Astrocyte (in vitro differentiated cells and primary cell): Measurements from ENCODE around the gene TMEM266. TPM values are rescaled to one million over a fixed set of nuclear protein-coding genes. Genes with fewer than 3 reads are reported as not detected.

ENCODE experiments used
- DNase-seq: peaks from one replicate; pipeline ENCODE4 v3.0.0-alpha.2; 2010; ENCODE audit warnings: low read depth
- FAIRE-seq: peaks from 2 replicates; lab custom pipeline; 2011; peaks lifted over from hg19 to GRCh38; lab: Jason Lieb, UNC
- H2AFZ ChIP-seq: 2 replicates; pipeline ENCODE4 v1.6.0; 2012; ENCODE audit warnings: low read depth, low read length, inconsistent platforms
- H3K27ac ChIP-seq: 2 replicates; pipeline ENCODE4 v1.5.1; 2011; ENCODE audit warnings: low read depth, low read length, inconsistent platforms
- H3K27me3 ChIP-seq: 2 replicates; pipeline ENCODE4 v1.6.0; 2011; ENCODE audit warnings: low read length, inconsistent platforms; ENCODE audit not compliant: insufficient read depth
- H3K36me3 ChIP-seq: 2 replicates; pipeline ENCODE4 v1.5.1; 2011; ENCODE audit warnings: low read length, inconsistent platforms; ENCODE audit not compliant: insufficient read depth
- H3K4me1 ChIP-seq: 2 replicates; pipeline ENCODE4 v1.5.1; 2011; ENCODE audit warnings: low read length, inconsistent platforms; ENCODE audit not compliant: insufficient read depth
- H3K4me2 ChIP-seq: 2 replicates; pipeline ENCODE4 v1.6.0; 2012; ENCODE audit warnings: low read length, inconsistent platforms
- H3K4me3 ChIP-seq: 2 replicates; pipeline ENCODE4 v1.5.1; 2011; ENCODE audit warnings: low read depth, mild to moderate bottlenecking, low read length, inconsistent platforms; ENCODE audit not compliant: insufficient read depth
- H3K79me2 ChIP-seq: 2 replicates; pipeline ENCODE4 v1.6.0; 2012; ENCODE audit warnings: mild to moderate bottlenecking, low read length, inconsistent platforms; ENCODE audit not compliant: insufficient read depth
- H3K9ac ChIP-seq: 2 replicates; pipeline ENCODE4 v1.6.0; 2012; ENCODE audit warnings: mild to moderate bottlenecking, low read length, inconsistent platforms
- H3K9me3 ChIP-seq: 2 replicates; pipeline ENCODE4 v1.5.1; 2012; ENCODE audit warnings: low read depth, mild to moderate bottlenecking, low read length, inconsistent platforms; ENCODE audit not compliant: insufficient read depth
- H4K20me1 ChIP-seq: 2 replicates; pipeline ENCODE4 v1.6.0; 2012; ENCODE audit warnings: low read length, inconsistent platforms; ENCODE audit not compliant: insufficient read depth
- H3K27ac Mint-ChIP-seq: one replicate; pipeline ENCODE4 v1.8.0; 2021; ENCODE audit warnings: mild to moderate bottlenecking, mixed read lengths; ENCODE audit not compliant: unreplicated experiment
- H3K27me3 Mint-ChIP-seq: one replicate; pipeline ENCODE4 v1.8.0; 2021; ENCODE audit warnings: low read depth, mixed read lengths; ENCODE audit not compliant: unreplicated experiment
- H3K36me3 Mint-ChIP-seq: one replicate; pipeline ENCODE4 v1.8.0; 2021; ENCODE audit warnings: low read depth, mixed read lengths; ENCODE audit not compliant: unreplicated experiment
- H3K4me1 Mint-ChIP-seq: one replicate; pipeline ENCODE4 v1.8.0; 2021; ENCODE audit warnings: low read depth, mixed read lengths; ENCODE audit not compliant: unreplicated experiment
- H3K4me3 Mint-ChIP-seq: one replicate; pipeline ENCODE4 v1.8.0; 2021; ENCODE audit warnings: mild to moderate bottlenecking, moderate library complexity, mixed read lengths; ENCODE audit not compliant: unreplicated experiment
- H3K9me3 Mint-ChIP-seq: one replicate; pipeline ENCODE4 v1.8.0; 2021; ENCODE audit warnings: mild to moderate bottlenecking, mixed read lengths; ENCODE audit not compliant: unreplicated experiment
- EZH2 ChIP-seq: IDR thresholded peaks from 2 replicates; pipeline ENCODE4 v1.6.1; 2012; ENCODE audit warnings: mild to moderate bottlenecking, low read length, inconsistent platforms; ENCODE audit not compliant: insufficient read depth
- total RNA-seq: library from RNA; stranded (reverse); gene quantifications from 2 replicates; pipeline ENCODE4 v1.2.1, GENCODE V29; 2021
- TF ChIP-seq, protein P1 (sequence below): IDR thresholded peaks from 2 replicates; pipeline ENCODE4 v1.5.1; 2011; ENCODE audit warnings: low read depth, mild to moderate bottlenecking, inconsistent platforms, low read length, moderate library complexity; ENCODE audit not compliant: insufficient read depth

Gene TMEM266
- total RNA-seq, 1 donor from 2014 or later: 0.36 TPM

DNA sequence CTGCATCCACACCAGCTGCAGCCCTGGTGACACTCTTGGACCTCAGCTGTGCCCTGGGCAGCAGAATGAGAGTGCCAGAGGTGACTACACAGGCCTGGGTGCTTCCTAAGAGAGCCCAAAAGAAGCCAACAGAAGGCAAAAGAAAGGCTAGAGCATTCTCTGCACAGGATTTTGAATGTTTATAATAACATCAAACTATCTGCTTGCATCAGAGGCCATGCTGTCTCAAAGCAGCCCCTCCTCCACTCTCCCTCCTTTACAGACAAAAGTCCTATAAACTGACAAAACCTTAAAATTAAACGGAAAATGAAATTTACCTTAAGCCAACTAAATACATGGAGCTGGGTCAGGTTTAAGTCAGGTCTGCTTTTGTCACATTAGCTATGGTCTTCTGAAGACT lies 155.8 kb downstream of the TMEM266 start:
- Histone ChIP-seq H3K4me2 (no peak overlapping the region), H3K4me1 (peaks cover 13% of the 10 kb centered on the region), H3K4me3 (no peak overlapping the region), H3K79me2 (no peaks in the 10 kb centered on the region), H3K36me3 (no peaks in the 10 kb centered on the region), H3K9ac (no peak overlapping the region), H3K27me3 (no peaks in the 10 kb centered on the region), H3K27ac (no peak overlapping the region), H2AFZ (no peak overlapping the region), H4K20me1 (peaks cover 47% of the 10 kb centered on the region), H3K9me3 (no peaks in the 10 kb centered on the region)
- Mint-ChIP-seq H3K27me3 (no peaks in the 10 kb centered on the region), H3K9me3 (no peaks in the 10 kb centered on the region), H3K4me3 (no peak overlapping the region), H3K4me1 (peaks cover 12% of the 10 kb centered on the region), H3K36me3 (peaks cover 20% of the 10 kb centered on the region), H3K27ac (no peak overlapping the region)
- FAIRE-seq (no peak), DNase-seq (no peak)
- no peak for TF ChIP-seq EZH2
- TF ChIP-seq, protein P1, sequence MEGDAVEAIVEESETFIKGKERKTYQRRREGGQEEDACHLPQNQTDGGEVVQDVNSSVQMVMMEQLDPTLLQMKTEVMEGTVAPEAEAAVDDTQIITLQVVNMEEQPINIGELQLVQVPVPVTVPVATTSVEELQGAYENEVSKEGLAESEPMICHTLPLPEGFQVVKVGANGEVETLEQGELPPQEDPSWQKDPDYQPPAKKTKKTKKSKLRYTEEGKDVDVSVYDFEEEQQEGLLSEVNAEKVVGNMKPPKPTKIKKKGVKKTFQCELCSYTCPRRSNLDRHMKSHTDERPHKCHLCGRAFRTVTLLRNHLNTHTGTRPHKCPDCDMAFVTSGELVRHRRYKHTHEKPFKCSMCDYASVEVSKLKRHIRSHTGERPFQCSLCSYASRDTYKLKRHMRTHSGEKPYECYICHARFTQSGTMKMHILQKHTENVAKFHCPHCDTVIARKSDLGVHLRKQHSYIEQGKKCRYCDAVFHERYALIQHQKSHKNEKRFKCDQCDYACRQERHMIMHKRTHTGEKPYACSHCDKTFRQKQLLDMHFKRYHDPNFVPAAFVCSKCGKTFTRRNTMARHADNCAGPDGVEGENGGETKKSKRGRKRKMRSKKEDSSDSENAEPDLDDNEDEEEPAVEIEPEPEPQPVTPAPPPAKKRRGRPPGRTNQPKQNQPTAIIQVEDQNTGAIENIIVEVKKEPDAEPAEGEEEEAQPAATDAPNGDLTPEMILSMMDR: no peak

DNA sequence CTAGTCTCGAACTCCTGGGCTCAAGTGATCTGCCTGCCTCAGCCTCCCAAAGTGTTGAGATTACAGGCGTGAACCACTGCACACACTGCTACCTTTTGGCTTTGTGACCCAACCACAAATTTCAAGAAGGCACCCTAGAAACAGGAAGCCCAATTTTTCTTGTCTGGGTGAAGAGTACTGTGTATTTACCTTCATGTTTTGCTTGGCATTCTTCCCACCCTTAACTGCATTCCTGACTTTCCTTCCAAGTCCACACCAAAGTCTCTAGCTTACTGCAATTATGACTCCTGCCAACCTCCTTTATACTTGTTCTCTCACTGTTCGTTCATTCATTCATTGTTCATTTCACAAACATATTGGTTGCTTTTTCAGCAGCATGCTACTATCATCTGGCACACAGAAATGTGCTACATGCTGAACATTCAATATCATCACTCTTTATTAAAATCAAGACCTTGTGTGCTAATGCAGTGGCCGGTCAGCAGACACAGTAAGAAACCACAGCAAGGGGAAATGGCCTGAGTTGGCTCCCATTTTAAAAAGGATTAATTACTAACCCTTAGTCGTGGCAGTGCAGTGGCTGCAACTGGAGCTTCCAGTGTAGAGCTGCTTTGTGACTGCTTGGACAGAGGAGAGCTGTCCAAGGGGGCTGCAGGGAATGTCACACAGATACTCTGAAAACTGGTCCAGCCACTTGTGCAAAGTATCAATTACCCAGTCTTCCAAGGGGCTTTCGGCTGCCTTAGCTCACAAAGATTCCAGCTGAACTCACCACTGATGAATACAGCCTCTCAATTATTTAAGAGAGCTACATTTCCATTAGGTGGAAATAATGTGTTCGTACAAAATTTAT lies 157.5 kb downstream of the TMEM266 start:
- H3K36me3 Mint-ChIP-seq: peaks cover 9% of the 10 kb centered on the region
- H3K9ac ChIP-seq: no peak overlapping the region
- H3K4me3 ChIP-seq: no peak overlapping the region
- no peaks in the 10 kb centered on the region for H3K9me3 ChIP-seq
- no peaks in the 10 kb centered on the region for H3K27me3 ChIP-seq
- H3K9me3 Mint-ChIP-seq: no peaks in the 10 kb centered on the region
- H3K27ac Mint-ChIP-seq: no peak overlapping the region
- H3K27me3 Mint-ChIP-seq: no peaks in the 10 kb centered on the region
- H3K4me2 ChIP-seq: peak overlapping the region; percentile 63
- no peaks in the 10 kb centered on the region for H3K36me3 ChIP-seq
- TF ChIP-seq EZH2: no peak
- TF ChIP-seq, protein P1: no peak
- H3K4me1 ChIP-seq: peaks cover 13% of the 10 kb centered on the region
- H3K4me3 Mint-ChIP-seq: no peak overlapping the region
- H3K4me1 Mint-ChIP-seq: peaks cover 12% of the 10 kb centered on the region
- FAIRE-seq (no peak), DNase-seq (peak; percentile 82)
- H2AFZ ChIP-seq: no peak overlapping the region
- H3K79me2 ChIP-seq: no peaks in the 10 kb centered on the region
- no peak overlapping the region for H3K27ac ChIP-seq
- H4K20me1 ChIP-seq: peaks cover 41% of the 10 kb centered on the region

DNA sequence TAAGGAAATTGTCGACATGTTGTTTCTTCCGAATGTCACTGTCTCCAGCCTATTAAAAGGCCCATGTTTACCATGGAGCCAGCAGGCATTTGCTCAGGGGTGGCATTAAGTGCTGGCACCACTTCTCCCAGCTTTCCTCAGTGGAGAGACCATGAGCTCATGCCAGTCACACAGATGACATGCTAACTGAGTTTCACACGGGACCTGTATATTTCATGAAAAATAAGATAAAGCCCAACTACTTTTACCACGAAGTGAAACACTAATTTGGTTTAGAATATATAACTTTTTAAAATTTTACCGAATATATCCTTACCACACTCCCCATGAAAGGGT lies 158.1 kb downstream of the TMEM266 start:
- Mint-ChIP-seq H3K27ac (no peak overlapping the region), H3K9me3 (no peaks in the 10 kb centered on the region), H3K4me1 (peaks cover 12% of the 10 kb centered on the region), H3K36me3 (peaks cover 10% of the 10 kb centered on the region), H3K4me3 (no peak overlapping the region), H3K27me3 (no peaks in the 10 kb centered on the region)
- TF ChIP-seq, protein P1: no peak
- TF ChIP-seq EZH2: no peak
- H3K4me3 ChIP-seq: no peak overlapping the region
- peak overlapping the region; percentile 63 for H3K4me2 ChIP-seq
- FAIRE-seq (no peak), DNase-seq (no peak)
- H3K9ac ChIP-seq: no peak overlapping the region
- H3K79me2 ChIP-seq: no peaks in the 10 kb centered on the region
- no peak overlapping the region for H2AFZ ChIP-seq
- H3K4me1 ChIP-seq: peaks cover 13% of the 10 kb centered on the region
- no peaks in the 10 kb centered on the region for H3K9me3 ChIP-seq
- peaks cover 41% of the 10 kb centered on the region for H4K20me1 ChIP-seq
- H3K27me3 ChIP-seq: no peaks in the 10 kb centered on the region
- H3K27ac ChIP-seq: no peak overlapping the region
- no peaks in the 10 kb centered on the region for H3K36me3 ChIP-seq
